T-cell (primary cell): ENCODE data around the gene DSCAM. TPM values are rescaled to one million over a fixed set of nuclear protein-coding genes. Genes with fewer than 3 reads are reported as not detected.

Experiments used
- ATAC-seq, 4 experiments: fragments of 200-7000 bp in 3 of 4; fragments of 150-1000 bp in 1 of 4; cut with Tn5 transposase; replicated peaks in 1 of 4; 1 replicate in 3 of 4; 2 replicates in 1 of 4; pipeline ENCODE4 v1.10.0; 2021; ENCODE audit warnings: moderate library complexity in 3 of 4, mild to moderate bottlenecking in 2 of 4, moderate number of reproducible peaks in 1 of 4
- CTCF ChIA-PET, 2 donors: fragments of 300-600 bp; sonication (Branson Sonifier 250); formaldehyde crosslinking; loops; one replicate each; lab custom pipeline; 2022; ENCODE audit warnings: antibody characterized with exemption in 2 of 2; lab: Charles Lee
- POLR2A ChIA-PET, 2 donors: fragments of 300-600 bp; sonication (Branson Sonifier 250); formaldehyde crosslinking; loops; one replicate each; lab custom pipeline; 2022; ENCODE audit warnings: antibody characterized with exemption in 2 of 2; lab: Charles Lee
- DNase-seq, 35 experiments: peaks; one replicate each; pipeline versions ENCODE4 v3.0.0 to v3.0.0-alpha.2; 2013 to 2023
- H3K27ac ChIP-seq: one replicate; pipeline ENCODE4 v1.5.1; 2013; ENCODE audit warnings: low read length
- H3K27me3 ChIP-seq, 2 experiments: replicated peaks in 1 of 2; 1 replicate in 1 of 2; 2 replicates in 1 of 2; pipeline versions ENCODE4 v1.6.1 to v1.7.0; 2013; ENCODE audit warnings: low read length in 1 of 2, mixed read lengths in 1 of 2; ENCODE audit not compliant: control insufficient read depth in 2 of 2, insufficient read depth in 2 of 2; ENCODE audit errors: extremely low read depth in 1 of 2
- H3K36me3 ChIP-seq, 2 donors: 1 replicate in 1 of 2; 2 replicates in 1 of 2; pipeline versions ENCODE4 v1.6.1 to v1.7.0; 2013; ENCODE audit warnings: low read length in 1 of 2; ENCODE audit not compliant: control insufficient read depth in 2 of 2, insufficient read depth in 1 of 2; ENCODE audit errors: extremely low read depth in 1 of 2
- H3K4me1 ChIP-seq, 2 experiments: 1 replicate in 1 of 2; 2 replicates in 1 of 2; pipeline versions ENCODE4 v1.6.1 to v1.7.0; 2013; ENCODE audit warnings: low read length in 2 of 2, mixed read lengths in 1 of 2; ENCODE audit not compliant: insufficient read depth in 2 of 2, control insufficient read depth in 1 of 2; ENCODE audit errors: extremely low read depth in 1 of 2
- H3K4me3 ChIP-seq, 2 donors: 1 replicate in 1 of 2; 2 replicates in 1 of 2; pipeline versions ENCODE4 v1.5.1 to v1.7.0; 2013; ENCODE audit warnings: mild to moderate bottlenecking in 2 of 2, low read length in 1 of 2, moderate library complexity in 1 of 2; ENCODE audit not compliant: control insufficient read depth in 1 of 2; ENCODE audit errors: extremely low read depth in 1 of 2
- H3K9me3 ChIP-seq: 2 replicates; pipeline ENCODE4 v1.7.0; 2013
- H3K27ac Mint-ChIP-seq, 2 donors: one replicate each; pipeline ENCODE4 v1.8.0; 2020 to 2021; ENCODE audit warnings: mild to moderate bottlenecking in 2 of 2, mixed read lengths in 2 of 2
- H3K27me3 Mint-ChIP-seq, 2 donors: one replicate each; pipeline ENCODE4 v1.8.0; 2021 to 2022; ENCODE audit warnings: mixed read lengths in 2 of 2
- H3K36me3 Mint-ChIP-seq: one replicate; pipeline ENCODE4 v1.8.0; 2021; ENCODE audit warnings: mixed read lengths
- H3K4me1 Mint-ChIP-seq, 3 donors: one replicate each; pipeline ENCODE4 v1.8.0; 2020 to 2022; ENCODE audit warnings: mixed read lengths in 3 of 3, mild to moderate bottlenecking in 1 of 3
- H3K4me3 Mint-ChIP-seq, 3 donors: one replicate each; pipeline ENCODE4 v1.8.0; 2020 to 2022; ENCODE audit warnings: mild to moderate bottlenecking in 3 of 3, mixed read lengths in 3 of 3, moderate library complexity in 3 of 3
- H3K9me3 Mint-ChIP-seq, 3 donors: one replicate each; pipeline ENCODE4 v1.8.0; 2020 to 2022; ENCODE audit warnings: mixed read lengths in 3 of 3
- WGBS: methylation state at CpG from one replicate; pipeline ENCODE4 v1.1.5; 2013; ENCODE audit warnings: missing lambda C conversion rate; ENCODE audit not compliant: insufficient coverage; 5-methylcytosine and 5-hydroxymethylcytosine counted together
- total RNA-seq, 35 experiments: library from RNA in 6 of 35; stranded (reverse) in 6 of 35; fragments of 120-200 nt in 1 of 35; gene quantifications; one replicate each; pipeline versions ENCODE4 v1.2.1 to v1.2.4 and lab custom pipeline; 2013 to 2026

The DSCAM gene
- total RNA-seq, 5 donors from 2014 or later (not counting 1 experiment from before 2014, with no cell fraction given), result not detected

- Histone ChIP-seq H3K27ac (no peak overlapping the region), H3K36me3 (no peaks in the 10 kb centered on the region), H3K4me1 (no peaks in the 10 kb centered on the region), H3K4me3 (no peak overlapping the region), H3K9me3 (no peaks in the 10 kb centered on the region), H3K27me3 (no peaks in the 10 kb centered on the region)
- ChIA-PET CTCF (no interaction called here), POLR2A (no interaction called here)
- Mint-ChIP-seq H3K27ac (no peak overlapping the region), H3K27me3 (no peaks in the 10 kb centered on the region), H3K4me3 (no peak overlapping the region), H3K9me3 (peaks cover 0 to 5% (median 0%) of the 10 kb centered on the region in 3 donors), H3K36me3 (no peaks in the 10 kb centered on the region), H3K4me1 (no peaks in the 10 kb centered on the region)
- WGBS, result no CpG with 5 or more reads among the region's 3 CpGs
- no peak for DNase-seq
- ATAC-seq, result no peak
Observed at GRCh38 chr21:40699366-40699765, 147.6 kb downstream of the DSCAM start.

GRCh38 chr21:40696246-40696645 lies 150.7 kb downstream of the DSCAM start:
- Histone ChIP-seq H3K36me3 (no peaks in the 10 kb centered on the region), H3K9me3 (no peaks in the 10 kb centered on the region), H3K27ac (no peak overlapping the region), H3K4me3 (no peak overlapping the region), H3K27me3 (no peaks in the 10 kb centered on the region), H3K4me1 (no peaks in the 10 kb centered on the region)
- ChIA-PET POLR2A (no interaction called here), CTCF (no interaction called here)
- ATAC-seq, result no peak
- WGBS, result 100% methylated on average over 1 of the region's 6 CpGs
- peaks cover 0 to 5% (median 0%) of the 10 kb centered on the region in 3 donors for H3K9me3 Mint-ChIP-seq
- no peaks in the 10 kb centered on the region for H3K36me3 Mint-ChIP-seq
- no peaks in the 10 kb centered on the region for H3K27me3 Mint-ChIP-seq
- no peaks in the 10 kb centered on the region for H3K4me1 Mint-ChIP-seq
- H3K27ac Mint-ChIP-seq, result no peak overlapping the region
- no peak for DNase-seq
- no peak overlapping the region for H3K4me3 Mint-ChIP-seq

DNA sequence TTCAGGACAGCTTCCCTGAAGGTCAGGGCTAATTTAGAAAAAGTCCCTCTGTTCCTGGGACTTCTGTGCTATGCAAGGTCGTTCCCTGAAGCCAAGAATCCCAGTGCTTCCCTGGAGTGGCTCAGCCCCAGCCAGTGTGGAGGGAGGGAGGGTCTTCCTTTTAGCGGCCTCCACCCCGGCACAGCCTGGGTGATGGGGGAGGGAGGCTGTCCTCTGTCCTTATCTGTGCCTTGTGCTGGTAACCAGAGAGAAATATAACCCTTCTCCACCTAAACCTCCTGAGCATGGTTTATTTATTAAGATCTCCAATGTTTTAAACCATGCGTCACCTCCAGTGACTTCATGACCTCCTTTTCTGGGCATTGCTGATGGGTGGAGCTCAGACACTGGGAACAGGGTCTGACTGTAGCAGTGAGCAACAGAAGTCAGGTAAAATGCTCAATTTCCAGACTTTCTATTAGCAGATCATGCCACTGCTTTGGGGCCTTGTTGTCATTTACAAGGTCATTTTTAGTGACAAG lies 157.1 kb downstream of the DSCAM start:
- no peak for DNase-seq
- ATAC-seq, result no peak
- Mint-ChIP-seq H3K27me3 (peaks cover 0 to 2% of the 10 kb centered on the region in 2 donors), H3K4me3 (no peak overlapping the region), H3K27ac (no peak overlapping the region), H3K4me1 (no peaks in the 10 kb centered on the region), H3K9me3 (peaks cover 0 to under 1% (median 0%) of the 10 kb centered on the region in 3 donors), H3K36me3 (no peaks in the 10 kb centered on the region)
- Histone ChIP-seq H3K27me3 (no peaks in the 10 kb centered on the region), H3K9me3 (no peaks in the 10 kb centered on the region), H3K36me3 (no peaks in the 10 kb centered on the region), H3K27ac (no peak overlapping the region), H3K4me3 (no peak overlapping the region), H3K4me1 (no peaks in the 10 kb centered on the region)
- 33% methylated on average over 1 of the region's 4 CpGs for WGBS
- POLR2A ChIA-PET, result no interaction called here
- CTCF ChIA-PET, result no interaction called here

- H3K36me3 ChIP-seq, result no peaks in the 10 kb centered on the region
- H3K4me1 ChIP-seq, result no peaks in the 10 kb centered on the region
- no peak for DNase-seq
- ATAC-seq, result no peak
- CTCF ChIA-PET, result no interaction called here
- POLR2A ChIA-PET, result no interaction called here
- H3K4me3 Mint-ChIP-seq, result no peak overlapping the region
- H3K27me3 Mint-ChIP-seq, result peaks cover 0 to 2% of the 10 kb centered on the region in 2 donors
- H3K9me3 ChIP-seq, result no peaks in the 10 kb centered on the region
- no peak overlapping the region for H3K4me3 ChIP-seq
- no peaks in the 10 kb centered on the region for H3K4me1 Mint-ChIP-seq
- H3K27ac Mint-ChIP-seq, result no peak overlapping the region
- no peaks in the 10 kb centered on the region for H3K27me3 ChIP-seq
- 63% methylated on average over 3 of the region's 4 CpGs for whole genome bisulfite sequencing
- H3K9me3 Mint-ChIP-seq, result peaks cover 0 to 6% (median 0%) of the 10 kb centered on the region in 3 donors
- no peak overlapping the region for H3K27ac ChIP-seq
- no peaks in the 10 kb centered on the region for H3K36me3 Mint-ChIP-seq
Observed at GRCh38 chr21:40689217-40689616, 157.7 kb downstream of the DSCAM start.

- peaks cover 0 to 2% of the 10 kb centered on the region in 2 donors for H3K27me3 Mint-ChIP-seq
- no peak overlapping the region for H3K4me3 Mint-ChIP-seq
- WGBS, result no CpG with 5 or more reads among the region's 5 CpGs
- no peaks in the 10 kb centered on the region for H3K36me3 Mint-ChIP-seq
- no peaks in the 10 kb centered on the region for H3K9me3 ChIP-seq
- no peak for DNase-seq
- no peaks in the 10 kb centered on the region for H3K27me3 ChIP-seq
- no peak overlapping the region for H3K27ac ChIP-seq
- H3K9me3 Mint-ChIP-seq, result peaks cover 0 to 6% (median 0%) of the 10 kb centered on the region in 3 donors
- H3K4me1 Mint-ChIP-seq, result no peaks in the 10 kb centered on the region
- ChIA-PET POLR2A (no interaction called here), CTCF (no interaction called here)
- no peaks in the 10 kb centered on the region for H3K36me3 ChIP-seq
- no peak overlapping the region for H3K4me3 ChIP-seq
- no peak for ATAC-seq
- no peak overlapping the region for H3K27ac Mint-ChIP-seq
- no peaks in the 10 kb centered on the region for H3K4me1 ChIP-seq
Observed at GRCh38 chr21:40688106-40688864, 158.7 kb downstream of the DSCAM start.

- Histone ChIP-seq H3K27me3 (no peaks in the 10 kb centered on the region), H3K4me1 (no peaks in the 10 kb centered on the region), H3K36me3 (no peaks in the 10 kb centered on the region), H3K4me3 (no peak overlapping the region), H3K27ac (no peak overlapping the region), H3K9me3 (no peaks in the 10 kb centered on the region)
- 63% methylated on average over 2 of the region's 4 CpGs for WGBS
- Mint-ChIP-seq H3K4me3 (no peak overlapping the region), H3K27me3 (peaks cover 0 to 2% of the 10 kb centered on the region in 2 donors), H3K9me3 (peaks cover 0 to 6% (median 0%) of the 10 kb centered on the region in 3 donors), H3K27ac (no peak overlapping the region), H3K36me3 (no peaks in the 10 kb centered on the region), H3K4me1 (no peaks in the 10 kb centered on the region)
- DNase-seq, result no peak
- ATAC-seq, result no peak
- CTCF ChIA-PET, result no interaction called here
- POLR2A ChIA-PET, result no interaction called here
Observed at GRCh38 chr21:40687625-40688024, 159.3 kb downstream of the DSCAM start.
